GM19043 (cell line): ENCODE data around the gene CGB7.
A peak's percentile ranks its signal among the peaks of the same experiment; 100 is the strongest.

Experiments used
- ATAC-seq: cut with Tn5 transposase; IDR thresholded peaks from one replicate; pipeline ENCODE4 v1.9.1; 2021; ENCODE audit warnings: low read depth; ENCODE audit not compliant: unreplicated experiment

CGB7 gene

DNA sequence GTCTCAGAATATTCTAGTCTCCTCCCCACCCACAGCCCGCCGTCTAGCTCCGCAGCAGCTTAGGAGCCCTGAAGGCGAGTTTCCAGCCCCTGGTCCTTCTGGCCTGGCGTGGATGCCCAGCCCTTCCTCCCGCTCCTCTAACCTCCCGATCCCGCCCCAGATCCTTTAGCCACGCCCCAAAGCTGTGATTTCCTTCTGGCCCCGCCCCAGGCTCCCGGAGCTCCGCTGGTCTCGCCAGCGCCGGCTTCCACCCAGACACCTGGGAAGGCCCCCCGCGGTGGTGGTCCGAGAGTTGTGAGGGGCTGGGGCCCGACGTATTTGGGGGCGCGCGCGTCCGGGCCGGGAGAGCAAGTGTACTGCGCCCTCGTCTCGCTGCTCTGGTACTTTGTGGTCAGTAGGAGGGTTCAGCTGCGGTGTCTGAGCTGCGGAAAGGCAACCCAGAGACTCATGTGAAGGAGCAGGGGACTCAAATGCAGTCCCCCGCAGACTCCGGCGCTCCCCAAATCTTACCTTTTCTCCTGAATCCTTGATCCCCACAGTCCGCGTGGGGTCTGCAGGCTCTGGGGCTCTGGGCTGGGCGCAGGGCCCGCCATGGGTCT lies at the start of gene CGB7:
TSS of gene CGB7 (minus strand) at position 114 of the 599 bp plus-strand sequence. CDS start 2,374 bp downstream, outside the sequence.
- no peak for ATAC-seq

GRCh38 chr19:49106648-49107135 lies 49.1 kb upstream of the CGB7 start:
- ATAC-seq: no peak

DNA sequence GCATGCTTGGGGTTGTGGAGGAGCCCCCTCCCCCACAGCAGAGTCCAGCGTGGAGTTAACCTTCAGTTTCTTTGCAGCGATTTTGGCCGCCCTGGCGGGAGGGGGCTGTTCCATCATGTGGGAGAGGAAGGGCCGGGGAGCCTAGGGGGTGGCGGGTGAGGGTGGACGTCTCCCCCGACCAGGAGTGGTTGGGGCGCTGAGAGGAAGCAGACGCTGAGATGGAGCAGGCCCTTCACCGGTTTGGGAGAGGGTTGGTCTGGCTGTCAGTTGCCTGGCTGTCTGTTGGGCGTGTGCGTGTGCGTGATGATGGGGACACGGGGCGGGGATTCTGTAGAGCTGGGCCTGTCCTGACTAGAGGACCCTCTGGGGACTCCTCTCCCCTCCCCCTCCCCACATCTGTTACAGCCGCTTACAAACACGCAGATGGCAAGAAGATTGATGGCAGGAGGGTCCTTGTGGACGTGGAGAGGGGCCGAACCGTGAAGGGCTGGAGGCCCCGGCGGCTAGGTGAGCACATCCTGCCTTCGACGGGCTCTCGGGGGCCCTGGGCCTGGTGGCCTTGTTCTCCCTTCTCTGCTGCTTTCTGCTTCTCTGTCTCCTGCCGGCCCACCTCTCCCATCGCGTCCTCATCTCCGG lies 46.8 kb upstream of the CGB7 start:
- no peak for ATAC-seq

DNA sequence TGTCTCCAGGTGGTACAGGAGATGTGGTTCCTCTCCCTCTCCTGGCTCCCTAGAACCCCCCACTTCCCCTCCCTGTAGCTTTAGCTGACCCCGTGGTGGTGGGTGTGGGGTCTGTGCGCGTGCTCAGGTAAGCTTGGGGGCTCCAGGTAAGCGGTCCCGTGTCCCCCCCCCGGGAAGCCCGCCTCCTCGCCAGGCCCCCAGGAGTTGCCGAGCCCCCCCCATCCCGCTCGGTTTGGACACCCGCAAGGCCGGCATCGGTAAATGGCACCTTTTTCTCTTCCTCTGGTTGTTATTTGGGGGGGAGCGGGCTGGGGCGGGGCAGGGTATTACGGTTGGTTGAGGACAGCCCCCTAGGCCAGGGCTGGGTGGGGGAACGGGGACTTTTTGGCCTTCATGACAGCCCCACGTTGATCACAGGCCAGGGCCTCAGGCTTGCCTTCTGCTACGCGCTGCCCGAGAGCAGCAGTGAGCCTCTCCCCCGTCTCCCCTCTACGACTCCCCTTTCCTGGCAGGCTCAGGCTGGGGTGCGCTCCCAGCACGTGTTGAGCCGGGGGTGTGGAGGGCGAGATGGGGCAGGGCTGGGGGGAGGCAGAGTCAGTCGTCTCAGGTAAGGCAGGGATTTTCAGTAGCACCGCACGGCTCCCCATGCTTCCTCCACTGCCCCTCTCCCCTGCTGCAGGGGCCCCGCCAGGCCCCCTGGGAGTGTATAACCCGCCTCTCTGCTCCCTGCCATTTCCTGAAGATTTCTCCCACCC lies 46.0 kb upstream of the CGB7 start:
- no peak for ATAC-seq

DNA sequence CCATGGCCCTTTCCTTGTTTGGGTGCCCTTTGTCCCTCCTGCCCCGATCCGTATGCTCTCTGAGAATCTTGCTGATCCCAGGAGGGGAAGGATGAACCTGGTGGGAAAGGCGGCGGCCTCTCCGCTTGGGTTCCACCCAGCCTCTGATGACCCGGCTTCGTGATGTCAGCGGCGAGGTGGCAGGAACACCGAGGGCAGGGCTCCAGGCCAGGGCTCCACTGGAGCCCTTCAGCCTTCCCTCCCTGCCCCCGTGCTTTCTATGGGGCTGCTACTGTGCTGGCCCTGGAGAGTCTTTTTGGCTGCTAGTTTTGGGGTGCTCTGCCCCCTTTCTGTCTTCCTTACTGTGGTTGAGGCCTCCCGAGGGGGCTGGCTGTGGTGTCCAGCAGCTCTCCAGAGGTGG lies 44.8 kb upstream of the CGB7 start:
- no peak for ATAC-seq

DNA sequence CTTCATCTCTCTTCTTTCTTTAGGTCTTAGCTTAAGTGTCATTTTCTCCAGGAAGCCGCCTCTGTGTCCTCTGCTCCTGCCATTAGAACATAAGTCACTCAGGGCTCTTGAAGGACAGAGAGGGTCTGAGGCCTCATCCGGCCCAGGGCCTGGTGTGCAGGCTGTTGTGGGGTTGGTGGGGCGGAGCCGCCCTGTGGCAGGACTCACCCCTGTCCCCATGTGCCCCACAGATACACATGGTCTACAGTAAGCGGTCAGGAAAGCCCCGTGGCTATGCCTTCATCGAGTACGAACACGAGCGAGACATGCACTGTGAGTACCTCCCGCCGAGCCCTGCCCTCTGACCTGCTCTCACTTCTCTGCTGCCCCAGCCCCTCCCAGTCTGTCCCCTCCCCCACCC lies 43.6 kb upstream of the CGB7 start:
- ATAC-seq: no peak

DNA sequence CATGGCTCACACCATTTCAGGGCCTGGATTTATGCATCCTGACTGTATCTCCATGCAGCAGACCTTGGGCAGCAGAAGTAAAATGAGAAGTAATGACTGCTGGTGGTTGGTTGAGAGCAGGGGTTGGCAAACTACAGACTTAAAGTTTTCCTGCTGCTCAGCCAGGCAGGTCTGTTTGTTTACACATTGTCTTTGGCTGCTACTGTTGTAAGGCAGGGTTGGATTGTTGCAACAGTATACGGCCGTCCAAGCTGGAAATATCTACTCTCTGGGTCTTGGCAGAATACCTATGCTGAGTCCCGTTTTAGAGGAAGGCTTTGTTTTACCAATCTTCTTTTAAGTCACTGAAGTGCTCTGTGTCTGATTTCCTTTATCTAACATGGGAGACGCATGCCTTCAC lies 41.2 kb upstream of the CGB7 start:
- no peak for ATAC-seq

DNA sequence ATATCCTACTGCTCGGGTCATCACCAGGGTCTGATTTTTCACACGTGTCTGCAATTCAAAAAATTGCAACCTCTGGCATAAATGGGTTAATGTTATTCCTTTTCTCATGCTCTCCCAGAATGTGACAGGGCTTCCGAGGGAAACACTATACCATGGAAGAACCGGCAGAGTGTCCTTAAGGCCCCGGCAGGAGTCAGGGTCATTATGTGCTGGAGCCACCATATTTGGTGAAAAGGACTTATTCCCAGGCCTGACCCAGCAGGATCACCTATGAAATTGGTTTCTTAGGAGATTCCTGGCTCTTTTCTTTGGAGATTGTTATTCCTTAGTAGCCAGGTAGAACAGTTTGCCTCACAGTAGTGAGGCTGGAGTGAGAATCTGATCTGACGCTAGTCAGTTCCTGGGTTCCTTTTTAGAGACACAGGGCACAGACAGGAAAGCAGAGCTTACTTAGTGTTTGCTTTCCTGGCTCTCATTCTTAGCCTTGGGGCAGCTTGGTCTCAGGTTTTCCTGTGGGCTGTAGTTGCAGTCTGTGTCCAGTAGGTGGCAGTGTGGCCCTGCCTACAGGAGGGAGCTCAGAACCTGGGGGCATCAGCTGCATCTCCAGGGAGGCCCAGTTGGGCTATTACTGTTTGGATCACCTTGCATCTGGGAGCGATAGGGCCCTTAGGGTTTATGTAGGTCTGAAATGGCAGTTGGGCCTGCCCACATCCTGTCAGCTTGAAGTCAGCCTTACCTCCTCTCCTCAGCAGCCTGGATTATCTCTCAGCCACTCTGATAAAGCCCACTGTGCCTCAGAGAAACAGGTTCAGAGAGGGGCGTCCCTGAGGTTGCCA lies 40.1 kb upstream of the CGB7 start:
- no peak for ATAC-seq

GRCh38 chr19:49094505-49095482 lies 37.2 kb upstream of the CGB7 start:
- no peak for ATAC-seq

GRCh38 chr19:49092686-49093085 lies 35.1 kb upstream of the CGB7 start:
- ATAC-seq: no peak

DNA sequence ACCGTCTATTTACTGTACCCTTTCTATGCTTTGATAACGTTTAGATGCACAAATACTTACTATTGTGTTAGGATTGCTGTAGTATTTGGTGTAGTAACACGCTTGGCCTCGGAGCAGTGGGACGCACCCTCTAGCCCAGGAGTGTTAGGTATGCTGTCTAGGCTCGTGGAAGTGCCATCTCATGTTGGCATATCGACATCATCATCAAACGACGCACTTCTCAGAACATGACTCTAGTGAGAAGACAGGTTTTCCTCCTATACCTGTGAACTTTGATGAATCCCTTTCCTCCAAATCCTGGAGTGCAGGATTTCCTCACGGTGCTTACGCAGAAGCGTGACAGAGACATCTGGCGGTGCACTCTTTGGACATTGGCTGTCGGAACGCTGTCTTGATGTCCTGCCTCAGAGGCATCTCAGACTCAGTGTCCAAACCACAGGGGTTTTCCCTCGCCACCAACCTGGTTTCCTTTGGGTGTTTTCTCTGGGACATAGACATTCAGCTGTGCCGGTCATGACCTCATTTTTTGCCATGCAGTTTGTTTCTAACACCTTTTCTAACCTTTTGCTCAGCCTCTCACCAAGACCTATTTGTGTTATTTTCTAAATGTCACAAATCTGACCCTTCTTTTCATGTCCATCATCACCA lies 34.0 kb upstream of the CGB7 start:
- ATAC-seq: no peak

GRCh38 chr19:49086296-49086695 lies 28.7 kb upstream of the CGB7 start:
- no peak for ATAC-seq

DNA sequence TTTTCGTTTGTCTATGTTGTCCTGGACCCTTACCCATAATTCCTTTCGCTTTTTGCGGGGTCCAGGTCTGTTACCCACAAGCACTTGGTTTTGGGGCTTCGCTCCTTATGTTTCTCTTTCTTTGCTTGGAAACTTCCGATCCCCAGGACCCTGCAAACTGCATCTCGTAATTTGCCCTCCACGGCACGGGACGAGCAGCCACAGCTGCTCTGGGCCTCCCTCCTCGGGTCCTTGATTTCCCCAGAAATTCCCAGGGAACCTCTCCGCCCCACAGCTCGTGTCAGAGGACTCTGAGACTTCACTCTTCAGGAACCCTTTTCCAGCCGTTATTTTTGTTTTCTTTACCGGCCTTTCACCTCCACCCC lies 28.3 kb upstream of the CGB7 start:
- ATAC-seq: no peak

- peak; percentile 78 for ATAC-seq
Measured at GRCh38 chr19:49085020-49085867, 27.7 kb upstream of the CGB7 start, which contains the start of gene SNRNP70. Gene SNRNP70 (plus strand): TSS chr19:49085451. CDS start chr19:49086415, 964 bp downstream.

DNA sequence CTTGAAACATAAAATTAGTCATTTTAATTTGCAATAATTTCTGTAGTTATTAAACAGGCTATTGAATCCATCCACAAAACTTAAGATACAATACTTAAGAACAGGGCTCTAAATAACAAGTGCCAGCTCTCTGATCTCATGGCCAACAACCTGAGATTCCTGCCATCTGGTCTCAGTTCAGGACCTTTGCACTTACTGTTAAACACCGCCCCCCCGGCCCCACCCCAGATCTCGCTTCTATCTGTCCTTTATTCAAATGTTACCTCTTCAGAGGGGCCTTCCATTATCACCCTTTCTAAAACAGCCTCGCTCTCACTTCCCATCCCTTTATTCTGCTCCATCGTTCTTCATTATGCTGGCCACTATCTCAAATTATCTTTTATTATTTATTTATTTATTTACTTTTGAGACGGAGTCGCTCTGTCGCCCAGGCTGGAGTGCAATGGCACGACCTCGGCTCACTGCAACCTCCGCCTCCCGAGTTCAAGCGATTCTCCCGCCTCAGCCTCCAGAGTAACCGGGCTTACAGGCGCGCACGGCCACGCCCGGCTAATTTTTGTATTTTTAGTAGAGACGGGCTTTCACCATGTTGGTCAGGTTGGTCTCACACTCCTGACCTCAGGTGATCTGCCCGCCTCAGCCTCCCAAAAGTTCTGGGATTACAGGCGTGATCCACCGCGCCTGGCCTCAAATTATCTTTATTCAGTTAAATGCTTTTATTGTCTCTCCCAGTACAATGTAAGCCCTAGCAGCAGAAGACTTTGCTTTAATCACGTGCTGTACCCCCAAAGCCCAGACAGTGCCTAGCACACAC lies 26.9 kb upstream of the CGB7 start:
- ATAC-seq: no peak

DNA sequence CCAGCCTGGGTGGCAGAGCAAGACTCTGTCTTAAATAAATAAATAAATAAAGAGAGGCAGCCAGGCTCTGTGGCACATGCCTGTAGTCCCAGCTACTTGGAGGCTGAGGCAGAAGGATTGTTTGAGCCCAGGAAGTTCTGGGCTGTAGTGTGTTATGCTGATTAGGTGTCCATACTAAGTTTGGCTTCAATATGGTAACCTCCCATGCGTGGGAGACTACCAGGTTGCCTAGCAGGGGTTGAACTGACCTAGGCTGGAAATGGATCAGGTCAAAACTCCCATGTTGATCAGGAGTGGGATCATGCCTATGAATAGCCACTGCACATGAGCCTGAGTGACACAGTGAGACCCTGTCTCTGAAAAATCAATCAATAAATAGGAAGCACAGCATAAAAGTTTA lies 23.7 kb upstream of the CGB7 start:
- no peak for ATAC-seq

- ATAC-seq: no peak
Measured at GRCh38 chr19:49080392-49080791, 22.8 kb upstream of the CGB7 start.
